ENCODE results near the gene RTF1.
"Not testable (repeated sequence)": the region's sequence is repeated elsewhere in the genome, so short reads cannot be mapped to it uniquely, and the experiment has no call there.

Gene RTF1

DNA sequence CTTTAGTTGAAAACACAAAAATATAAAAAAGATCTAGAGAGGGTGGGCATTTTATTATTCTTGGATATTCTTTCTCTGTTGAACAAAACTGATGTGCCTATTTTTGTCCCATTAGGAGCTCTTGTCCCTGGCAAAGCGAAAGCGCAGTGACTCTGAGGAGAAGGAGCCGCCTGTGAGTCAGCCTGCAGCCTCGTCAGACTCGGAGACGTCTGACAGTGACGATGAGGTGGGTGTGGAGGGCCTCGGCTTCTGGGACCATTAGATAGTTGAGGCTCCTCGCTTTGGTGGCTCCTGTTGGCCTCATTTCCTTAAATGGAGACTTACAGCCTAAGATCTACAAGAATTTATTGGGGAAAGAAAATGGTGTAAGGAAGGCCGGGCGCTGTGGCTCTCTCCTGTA lies 21.3 kb downstream of the RTF1 start:
- DNase-seq, result no peak

DNA sequence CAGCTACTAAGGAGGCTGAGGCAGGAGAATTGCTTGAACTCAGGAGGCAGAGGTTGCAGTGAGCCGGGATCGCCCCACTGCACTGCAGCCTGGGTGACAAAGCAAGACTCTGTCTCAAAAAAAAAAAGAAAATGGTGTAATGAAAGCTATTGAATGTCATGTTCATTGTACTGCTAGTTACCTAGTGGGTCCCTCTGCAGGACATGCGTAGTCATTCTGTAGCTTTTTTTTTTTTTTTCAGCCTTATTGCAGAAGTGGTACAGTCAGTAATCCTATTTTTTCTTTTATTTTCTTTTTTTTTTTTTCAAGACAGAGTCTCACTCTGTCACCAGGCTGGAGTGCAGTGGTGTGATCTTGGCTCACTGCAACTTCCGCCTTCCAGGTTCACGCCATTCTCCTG lies 21.9 kb downstream of the RTF1 start:
- not testable (repeated sequence) for DNase-seq

DNA sequence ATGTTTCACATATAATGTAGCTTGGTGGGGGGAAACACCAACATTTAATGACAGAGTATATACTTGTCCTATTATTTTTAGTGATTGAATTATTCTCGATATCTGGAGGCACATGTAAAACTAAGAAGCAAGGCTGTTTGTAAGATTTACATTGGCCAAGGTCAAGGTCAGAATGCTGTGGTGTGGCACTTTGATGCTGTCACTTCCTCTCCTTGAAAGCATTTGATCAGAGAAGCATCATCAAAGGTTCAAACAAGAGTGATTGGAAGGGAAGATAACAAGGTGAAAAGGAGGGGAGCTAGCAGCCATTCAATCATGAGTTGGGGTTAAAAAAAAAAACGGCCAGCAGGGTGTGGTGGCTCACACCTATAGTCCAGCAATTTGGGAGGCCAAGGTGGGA lies 26.4 kb downstream of the RTF1 start:
- DNase-seq, result no peak

DNA sequence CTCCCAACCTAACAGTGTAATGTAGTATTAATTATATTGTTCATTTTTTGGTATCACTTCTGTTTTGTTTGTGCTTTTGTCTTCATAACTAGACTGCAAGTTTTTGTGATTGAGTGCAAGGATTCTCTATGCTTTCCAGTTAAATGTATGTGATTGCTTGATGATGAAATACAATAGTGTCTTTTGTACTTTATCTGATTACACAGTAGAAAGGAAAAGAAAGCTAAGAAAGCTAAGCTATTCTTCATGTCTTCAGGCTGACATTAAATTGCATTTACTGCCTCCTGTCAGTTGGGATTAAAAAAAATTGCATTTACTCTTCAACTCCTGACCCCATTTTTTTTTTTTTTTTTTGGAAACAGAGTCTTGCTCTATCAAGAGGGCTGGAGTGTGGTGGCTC lies 28.5 kb downstream of the RTF1 start:
- no peak for DNase-seq

DNA sequence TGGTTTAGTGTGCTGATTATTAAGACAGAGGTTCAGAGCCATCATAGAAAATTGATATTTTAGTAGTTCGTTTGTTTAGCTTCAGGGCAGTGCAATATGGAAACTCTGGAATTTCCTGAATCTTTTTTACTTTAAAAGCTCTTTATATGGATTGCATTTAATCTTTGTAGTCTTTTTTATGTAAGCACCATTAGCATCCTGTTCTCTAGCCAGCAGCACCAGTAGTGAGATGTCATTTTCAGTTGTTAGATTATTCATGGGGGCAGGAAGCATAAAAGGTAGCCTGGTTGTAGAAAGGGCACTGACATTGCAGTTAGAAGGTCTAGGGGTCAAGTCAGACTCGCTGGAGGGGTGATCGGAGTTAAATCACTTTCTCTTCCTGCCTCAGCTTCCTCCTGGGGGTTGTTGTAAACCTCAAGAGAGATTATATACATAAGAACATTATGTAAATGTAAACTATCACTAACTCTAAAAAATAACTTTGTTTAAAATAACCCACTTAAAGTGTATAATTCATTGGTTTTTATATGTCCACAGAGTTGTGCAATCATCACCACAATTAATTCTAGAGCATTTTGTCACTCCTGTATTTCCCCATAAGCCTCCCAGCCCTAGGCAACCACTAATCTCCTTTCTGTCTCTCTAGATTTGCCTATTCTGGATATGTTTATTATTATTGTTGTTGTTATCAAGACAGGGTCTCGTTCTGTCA lies 45.3 kb downstream of the RTF1 start:
- DNase-seq, result no peak

DNA sequence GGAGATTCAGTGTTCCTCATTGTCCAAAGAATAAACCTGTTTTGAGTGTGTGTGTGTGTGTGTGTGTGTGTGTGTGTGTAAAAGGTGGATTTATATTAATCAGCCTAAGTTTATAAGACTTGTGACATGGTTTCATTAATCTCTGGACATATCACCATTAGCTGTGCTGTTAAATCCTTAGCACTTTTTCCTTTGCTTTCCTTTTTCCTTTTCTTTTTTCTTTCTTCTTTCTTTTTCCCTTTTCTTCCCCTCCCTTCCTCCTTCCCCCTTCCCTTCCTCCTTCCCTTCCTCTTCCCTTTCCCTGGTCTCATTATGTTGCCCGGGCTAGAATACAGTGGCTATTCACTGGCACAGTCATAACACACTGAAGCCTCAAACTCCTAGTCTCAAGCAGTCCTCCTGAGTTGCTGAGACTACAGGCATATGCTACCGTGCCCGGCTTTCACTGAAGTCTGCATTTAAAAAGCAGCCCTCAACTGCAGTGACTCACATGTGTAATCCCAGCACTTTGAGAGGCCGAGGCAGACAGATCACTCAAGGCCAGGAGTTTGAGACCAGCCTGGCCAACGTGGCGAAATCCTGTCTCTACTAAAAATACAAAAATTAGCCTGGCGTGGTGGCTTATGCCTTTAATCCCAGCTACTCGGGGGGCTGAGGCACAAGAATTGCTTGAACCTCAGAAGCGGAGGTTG lies 48.1 kb downstream of the RTF1 start:
- no peak for DNase-seq

DNA sequence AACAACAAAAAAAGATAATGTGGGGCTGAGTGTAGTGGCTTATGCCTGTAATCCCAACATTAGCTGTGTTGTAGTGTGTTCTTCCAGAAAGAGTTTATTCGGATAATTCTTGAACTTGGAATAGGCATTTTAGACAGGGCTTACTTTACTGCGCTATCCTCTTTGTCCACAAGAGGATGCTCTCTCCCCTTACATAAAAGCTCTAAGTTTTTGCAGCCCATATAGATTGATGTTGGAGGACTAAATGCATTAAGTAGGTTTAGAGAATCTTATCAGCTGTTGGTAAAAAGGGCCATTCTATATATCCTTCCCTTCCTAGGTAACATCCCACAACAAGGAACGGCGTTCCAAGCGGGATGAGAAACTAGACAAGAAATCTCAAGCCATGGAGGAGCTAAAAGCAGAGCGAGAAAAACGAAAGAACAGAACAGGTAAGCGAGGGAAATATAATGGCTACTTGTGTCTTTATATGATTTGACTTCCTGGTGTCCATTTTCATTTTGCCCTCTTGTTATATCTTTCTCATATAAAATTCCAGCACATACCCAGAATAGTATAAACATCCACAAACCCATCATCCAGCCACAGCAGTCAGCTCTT lies 49.0 kb downstream of the RTF1 start:
- no peak for DNase-seq

DNA sequence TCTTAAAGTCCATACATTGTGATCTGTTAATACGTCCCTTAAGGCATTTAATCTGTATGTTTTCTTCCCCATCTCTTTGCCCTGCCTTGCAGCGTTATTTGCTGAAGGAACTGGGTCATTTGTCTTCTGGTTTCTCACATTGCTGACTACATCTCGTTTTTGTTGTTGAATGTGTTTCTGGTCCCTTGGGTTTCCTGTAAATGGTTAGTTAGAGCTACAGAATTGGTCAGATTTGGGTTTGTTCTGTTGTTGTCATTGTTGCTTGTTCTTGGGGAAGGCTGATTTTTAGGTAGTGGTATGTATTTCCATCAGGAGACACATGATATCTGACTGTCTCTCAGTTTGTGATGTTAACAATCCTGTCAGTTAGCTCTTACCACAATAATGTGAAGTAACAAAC lies 49.8 kb downstream of the RTF1 start:
- no peak for DNase-seq

DNA sequence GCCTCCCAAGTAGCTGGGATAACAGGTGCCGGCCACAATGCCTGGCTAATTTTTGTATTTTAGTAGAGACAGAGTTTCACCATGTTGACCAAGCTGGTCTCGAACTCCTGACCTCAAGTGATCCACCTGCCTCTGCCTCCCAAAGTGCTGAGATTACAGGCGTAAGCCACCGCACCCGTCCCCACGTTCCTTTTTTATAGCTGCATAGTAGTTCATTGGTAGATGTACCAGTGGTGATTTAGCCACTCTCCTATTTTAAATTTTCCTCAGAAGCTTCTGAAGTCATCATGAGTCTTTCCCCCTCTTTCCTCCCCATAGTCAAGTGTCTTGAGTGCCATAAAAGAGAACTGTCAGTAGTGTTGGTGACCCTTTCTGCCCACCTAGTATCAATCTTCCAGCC lies 52.7 kb downstream of the RTF1 start:
- DNase-seq, result not testable (repeated sequence)

DNA sequence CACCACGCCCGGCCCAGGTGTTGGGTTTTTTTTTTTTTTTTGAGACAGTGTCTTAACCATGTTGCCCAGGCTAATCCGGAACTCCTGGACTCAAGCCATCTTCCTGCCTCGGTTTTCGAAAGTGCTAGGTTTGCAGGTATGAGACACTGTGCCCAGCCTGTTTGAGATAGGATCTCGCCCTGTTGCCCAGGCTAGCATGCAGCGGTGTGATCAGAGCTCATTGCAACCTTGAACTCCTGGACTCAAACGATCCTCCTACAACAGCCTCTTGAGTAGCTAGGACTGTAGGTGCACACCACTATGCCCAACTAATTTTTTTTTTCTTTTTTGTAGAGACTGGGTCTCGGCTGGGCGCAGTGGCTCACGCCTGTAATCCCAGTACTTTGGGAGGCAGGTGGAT lies 56.5 kb downstream of the RTF1 start:
- DNase-seq, result no peak

DNA sequence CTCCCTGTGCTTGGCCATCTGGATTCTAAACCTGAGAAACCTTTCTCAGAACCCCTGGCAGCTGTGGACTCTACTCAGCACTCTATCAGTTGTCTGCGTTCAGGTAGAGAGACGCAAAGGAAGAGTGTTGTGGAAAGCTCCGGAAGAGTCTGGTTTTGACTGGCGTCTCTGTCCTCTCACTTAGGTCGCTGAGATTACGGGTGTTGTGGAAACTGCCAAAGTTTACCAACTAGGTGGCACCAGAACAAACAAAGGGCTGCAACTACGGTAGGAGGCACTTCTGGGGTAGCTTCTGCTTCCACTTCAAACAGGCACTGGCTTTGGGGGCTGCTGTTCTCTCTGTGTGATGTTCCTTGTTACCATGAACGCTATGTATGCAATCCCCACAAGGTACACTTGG lies 57.5 kb downstream of the RTF1 start:
- DNase-seq, result no peak

DNA sequence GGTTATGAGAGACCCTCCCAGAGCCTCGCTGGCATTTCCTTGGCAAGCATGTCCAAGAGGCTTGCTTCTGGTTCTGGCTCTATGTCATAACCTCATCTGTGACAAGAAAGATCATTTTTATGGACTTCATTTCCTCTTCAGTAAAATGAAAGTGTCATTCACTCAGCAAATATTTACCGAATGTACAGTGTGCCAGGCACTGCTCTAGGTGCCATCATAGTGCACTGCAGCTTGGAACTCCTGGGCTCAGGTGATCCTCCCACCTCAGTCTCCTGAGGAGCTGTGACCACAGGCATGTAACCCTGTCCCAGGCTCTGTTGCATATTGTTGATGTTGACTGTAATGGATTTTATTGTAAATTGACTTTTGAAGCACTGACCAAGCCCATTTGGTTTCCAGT lies 58.0 kb downstream of the RTF1 start:
- no peak for DNase-seq

DNA sequence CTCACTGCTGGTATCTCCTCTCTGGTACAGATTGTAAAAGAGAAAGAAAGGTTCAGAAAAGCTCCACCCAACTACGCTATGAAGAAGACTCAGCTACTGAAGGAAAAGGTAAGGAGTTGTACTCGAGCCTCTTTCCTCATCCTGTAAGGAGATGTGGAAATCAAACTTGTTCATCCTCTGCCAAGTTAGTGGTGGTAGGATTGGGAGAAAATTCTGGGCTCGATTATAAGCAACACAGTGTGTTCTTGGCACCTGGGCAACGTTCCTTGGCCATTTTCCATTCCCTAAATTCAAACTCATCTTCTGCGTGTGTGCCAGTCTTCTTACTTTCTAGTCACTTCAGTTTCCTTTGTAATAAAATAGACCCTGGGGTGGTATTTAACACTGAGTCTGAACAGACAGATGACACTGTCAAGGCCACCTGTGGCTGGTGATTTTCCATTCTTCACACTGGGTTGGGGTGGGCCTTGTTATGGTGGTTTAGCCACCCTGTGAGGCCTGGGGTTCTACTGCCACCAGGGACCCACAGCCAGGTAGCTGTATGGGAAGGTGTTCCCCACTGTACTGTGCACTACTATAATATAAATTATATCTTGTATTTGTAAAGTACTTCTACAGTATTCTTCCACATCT lies 59.6 kb downstream of the RTF1 start:
- no peak for DNase-seq

DNA sequence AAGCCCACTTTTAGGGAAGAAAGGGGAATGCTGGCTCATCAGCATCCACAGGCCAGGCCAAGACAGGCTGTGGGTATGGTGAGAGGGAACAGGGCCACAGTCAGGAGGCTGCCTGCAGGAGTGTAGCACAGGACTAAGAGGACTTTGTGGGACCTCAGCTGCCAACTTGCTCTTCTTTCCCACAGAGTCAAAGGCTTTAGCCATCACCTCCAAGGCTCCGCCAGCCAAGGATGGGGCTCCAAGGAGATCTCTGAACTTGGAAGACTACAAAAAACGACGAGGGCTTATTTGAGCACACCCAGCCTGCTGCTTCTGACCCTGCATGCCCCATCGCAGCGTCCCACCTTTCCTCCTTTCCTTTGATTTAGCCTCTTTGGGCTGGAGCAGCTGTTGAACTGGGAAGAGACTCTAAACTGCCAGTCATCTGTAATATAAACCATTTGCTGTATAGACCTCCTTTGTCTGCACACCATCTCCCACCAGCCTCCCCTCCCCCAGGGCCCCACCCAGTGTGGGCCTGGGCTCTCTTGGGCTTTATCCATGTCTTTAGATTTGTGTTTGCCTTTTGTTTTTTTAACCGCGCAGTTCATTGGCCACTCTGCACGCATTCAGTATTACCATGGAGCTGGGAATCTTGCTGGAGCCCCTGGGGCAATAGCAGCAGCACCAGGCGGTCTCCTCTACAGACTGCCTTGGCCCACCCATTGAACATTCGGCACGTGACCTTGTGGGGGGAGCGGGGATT lies 63.7 kb downstream of the RTF1 start:
- DNase-seq, result no peak

DNA sequence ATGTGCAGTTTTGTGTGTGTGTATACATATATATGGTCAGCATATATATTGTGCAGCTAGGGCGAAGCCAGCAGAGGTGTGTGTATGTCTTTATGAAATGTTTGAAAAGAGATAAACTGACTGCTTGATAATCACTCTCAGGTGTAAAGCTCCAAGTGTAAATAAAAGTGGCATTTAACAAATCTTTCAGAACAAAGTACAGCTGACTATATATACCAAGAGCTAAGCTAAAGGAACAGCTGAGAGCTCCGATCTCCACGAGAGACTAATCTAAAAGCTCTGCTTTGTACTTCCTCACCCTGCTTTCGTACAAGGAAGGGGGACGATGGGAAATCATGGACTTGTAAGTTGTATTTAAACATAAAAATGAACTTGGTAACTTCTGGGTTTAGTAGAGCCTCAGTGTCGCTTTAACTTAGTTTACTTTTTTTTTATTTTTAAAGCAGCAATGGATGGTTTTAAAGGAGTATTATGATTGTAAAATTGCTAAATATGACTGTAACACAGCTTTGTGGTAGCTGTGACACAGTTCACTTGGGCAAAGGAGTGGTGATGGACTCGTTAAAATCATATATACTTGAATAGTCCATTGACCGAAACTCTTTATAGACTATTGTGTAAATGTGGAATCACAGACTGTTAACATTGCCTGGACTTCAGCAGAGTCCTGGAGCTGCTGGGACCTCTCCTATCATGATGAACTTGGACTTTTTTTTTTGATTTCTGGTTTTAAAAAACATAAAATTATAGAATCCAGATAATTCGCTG lies 65.4 kb downstream of the RTF1 start:
- no peak for DNase-seq

DNA sequence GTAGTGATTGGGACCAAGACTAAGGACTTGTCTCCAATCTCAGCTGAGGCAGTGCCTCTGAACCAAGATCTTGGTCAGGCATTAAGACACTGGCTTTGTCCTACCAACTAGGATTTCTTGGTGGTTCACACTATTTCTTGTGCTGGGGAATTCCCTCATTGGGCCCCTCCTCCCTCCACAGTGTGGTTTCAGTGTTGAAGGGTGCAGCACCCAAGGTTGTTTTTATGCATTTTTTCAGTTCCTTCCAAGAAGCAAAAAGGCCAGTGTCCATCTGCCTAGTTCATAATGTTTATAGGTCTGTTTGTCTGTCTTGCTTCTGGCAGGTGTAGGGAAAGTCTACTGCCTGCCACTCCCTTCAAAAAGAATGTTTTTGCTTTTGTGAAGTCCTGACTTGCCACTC lies 66.2 kb downstream of the RTF1 start:
- DNase-seq, result no peak

DNA sequence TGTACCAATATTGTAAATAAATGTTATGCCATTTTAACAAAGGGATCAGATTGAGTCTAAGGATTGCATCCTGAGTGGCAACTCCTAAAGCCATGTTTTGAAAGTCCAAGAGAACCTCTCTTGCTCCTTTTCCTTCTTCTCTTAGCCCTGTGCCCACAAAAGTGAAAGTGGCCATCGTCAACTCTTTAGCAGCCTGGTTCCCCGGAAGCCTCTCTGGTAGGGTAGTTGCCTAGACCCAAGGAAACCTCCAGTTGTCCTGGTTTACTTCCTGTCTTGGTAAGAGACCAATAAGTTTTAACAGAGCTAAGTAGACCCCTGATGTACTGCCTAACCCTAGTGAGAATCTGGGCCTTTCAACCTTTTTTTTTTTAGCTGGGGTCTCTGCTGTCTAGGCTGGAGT lies 66.6 kb downstream of the RTF1 start:
- no peak for DNase-seq

DNA sequence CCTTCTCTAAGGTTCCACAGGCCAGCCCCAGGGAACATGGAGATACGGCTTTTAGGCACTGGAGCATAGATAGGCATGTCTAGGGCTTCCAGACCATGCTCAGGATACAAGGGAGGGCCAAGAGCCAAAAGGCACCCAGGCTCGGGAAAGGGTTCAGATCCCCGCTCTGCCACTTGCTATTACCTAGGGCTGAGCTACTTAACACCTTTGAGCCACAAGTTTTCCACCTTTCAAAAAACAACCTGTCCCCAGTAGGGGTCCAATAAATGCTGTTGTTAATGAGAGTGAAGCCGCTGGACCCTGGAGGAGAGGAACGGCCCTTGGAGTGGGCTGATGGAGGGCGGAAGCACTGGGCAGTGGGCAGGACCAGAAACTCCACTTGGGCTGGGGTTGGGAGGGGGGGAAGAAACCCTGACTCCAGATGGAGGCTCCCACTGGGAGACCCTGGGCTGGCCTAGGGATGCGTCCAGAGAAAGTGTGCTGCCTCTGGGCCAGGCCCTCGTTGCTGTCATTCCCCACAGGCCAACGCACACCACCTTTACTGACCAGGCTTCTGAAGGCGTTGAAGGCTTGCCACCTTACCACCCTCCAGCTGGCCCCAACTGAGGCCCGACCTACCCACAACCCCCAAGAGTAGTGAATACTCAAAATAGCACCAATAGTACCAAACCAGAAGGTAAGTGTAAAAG lies 68.2 kb downstream of the RTF1 start:
- no peak for DNase-seq

DNA sequence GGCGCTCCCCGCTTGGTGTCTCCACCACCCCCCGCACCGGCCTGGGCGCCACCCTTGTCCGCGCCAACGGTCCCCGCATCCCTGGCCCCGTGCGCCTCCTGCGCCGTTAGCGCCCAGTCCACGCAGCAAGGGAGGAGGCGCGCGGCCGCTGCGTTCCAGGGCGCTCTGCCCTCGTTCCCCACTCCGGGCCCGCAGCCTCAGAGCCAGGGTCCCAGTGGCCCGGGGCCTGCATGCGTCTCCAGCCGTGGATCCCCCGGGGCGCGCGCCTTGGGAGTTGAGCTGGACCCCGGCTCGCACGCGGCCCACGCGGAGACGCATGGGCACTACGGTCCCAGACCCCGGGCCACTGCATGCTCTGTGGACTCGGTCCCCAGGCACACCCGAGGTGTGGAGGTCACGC lies 69.4 kb downstream of the RTF1 start:
- no peak for DNase-seq

DNA sequence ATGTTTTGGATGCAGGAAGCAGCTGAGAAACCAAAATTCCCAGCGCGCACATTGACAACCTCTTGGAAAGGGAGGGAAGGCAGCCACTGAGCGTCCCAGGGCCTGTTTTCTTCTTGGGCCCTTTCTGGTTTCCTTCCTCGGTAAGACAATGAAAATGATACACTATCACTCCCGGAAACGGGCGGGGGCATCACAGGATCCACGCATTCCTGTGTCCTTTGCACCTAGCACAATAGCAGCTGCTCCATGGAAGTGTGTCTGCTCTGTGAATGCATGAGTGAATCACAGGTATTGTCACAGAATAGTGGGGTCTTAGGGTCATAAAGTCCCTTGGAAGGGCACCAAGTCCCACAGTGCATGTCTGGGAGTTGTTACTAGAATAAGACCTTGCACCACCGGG lies 70.5 kb downstream of the RTF1 start:
- no peak for DNase-seq

DNA sequence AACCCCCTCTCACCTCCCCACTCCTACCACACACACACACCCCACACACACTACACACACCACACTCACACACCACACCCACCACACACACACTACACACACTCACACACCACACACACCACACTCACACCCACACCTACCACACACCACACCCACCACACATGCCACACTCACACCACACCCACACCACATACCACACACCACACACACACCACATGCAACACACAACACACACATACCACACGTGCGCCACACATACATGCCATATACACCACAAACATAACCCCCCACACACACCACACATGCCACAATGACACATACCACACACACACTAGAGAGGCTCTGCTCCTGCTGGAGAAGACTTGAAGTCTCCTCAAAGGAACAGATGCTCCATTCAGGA lies 70.9 kb downstream of the RTF1 start:
- DNase-seq, result no peak

DNA sequence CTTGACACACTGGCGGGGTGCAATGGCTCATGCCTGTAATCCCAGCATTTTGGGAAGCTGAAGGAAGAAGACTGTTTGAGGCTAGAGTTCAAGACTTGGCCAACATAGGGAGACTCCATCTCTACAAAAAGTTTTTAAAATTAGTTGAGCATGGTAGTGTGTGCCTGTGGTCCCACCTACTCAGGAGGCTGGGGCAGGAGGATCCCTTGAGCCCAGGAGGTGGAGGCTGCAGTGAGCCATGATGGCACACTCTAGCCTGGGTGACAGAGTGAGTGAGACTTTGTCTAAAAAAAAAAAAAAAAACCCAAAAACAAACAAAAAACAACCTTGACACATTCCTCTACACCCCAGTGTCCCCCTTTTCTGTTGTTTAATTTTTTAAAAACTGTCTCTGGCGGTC lies 72.7 kb downstream of the RTF1 start:
- DNase-seq, result no peak
